GF-D8 (cell line): ENCODE results near the gene MAPKAP1.

Experiments
- DNase-seq: peaks from one replicate; lab custom pipeline; 2025; lab: John Stamatoyannopoulos, UW

MAPKAP1 gene

GRCh38 chr9:125455132-125455531, 251.9 kb downstream of the MAPKAP1 start:
- no peak for DNase-seq

- DNase-seq = no peak
Observed at GRCh38 chr9:125447202-125447802, 259.7 kb downstream of the MAPKAP1 start.

- peak; percentile 22 for DNase-seq
Observed at GRCh38 chr9:125446561-125447094, 260.4 kb downstream of the MAPKAP1 start.

- DNase-seq = no peak
Observed at GRCh38 chr9:125444956-125445506, 262.0 kb downstream of the MAPKAP1 start.

- DNase-seq = no peak
Observed at GRCh38 chr9:125444166-125444565, 262.8 kb downstream of the MAPKAP1 start.

GRCh38 chr9:125443367-125443766, 263.6 kb downstream of the MAPKAP1 start:
- no peak for DNase-seq

- DNase-seq = no peak
Observed at GRCh38 chr9:125442452-125442851, 264.6 kb downstream of the MAPKAP1 start.

GRCh38 chr9:125440411-125440810, 266.6 kb downstream of the MAPKAP1 start:
- no peak for DNase-seq

- no peak for DNase-seq
Observed at GRCh38 chr9:125439434-125440272, 267.4 kb downstream of the MAPKAP1 start.

GRCh38 chr9:125438506-125439433, 268.2 kb downstream of the MAPKAP1 start:
- DNase-seq = no peak

- DNase-seq = no peak
Observed at GRCh38 chr9:125437771-125438221, 269.2 kb downstream of the MAPKAP1 start.

GRCh38 chr9:125436613-125437443, 270.2 kb downstream of the MAPKAP1 start:
- no peak for DNase-seq

GRCh38 chr9:125435776-125436612, 271.0 kb downstream of the MAPKAP1 start:
- no peak for DNase-seq

- DNase-seq = no peak
Observed at GRCh38 chr9:125434986-125435775, 271.8 kb downstream of the MAPKAP1 start.

- no peak for DNase-seq
Observed at GRCh38 chr9:125433461-125434011, 273.5 kb downstream of the MAPKAP1 start.

GRCh38 chr9:125432715-125433385, 274.2 kb downstream of the MAPKAP1 start:
- DNase-seq = no peak

- DNase-seq = no peak
Observed at GRCh38 chr9:125431741-125432271, 275.2 kb downstream of the MAPKAP1 start.

GRCh38 chr9:125431012-125431305, 276.0 kb downstream of the MAPKAP1 start:
- no peak for DNase-seq
